GM12801 (cell line): ENCODE data around the gene ACSL1.

Source experiments
- CTCF ChIP-seq: IDR thresholded peaks from one replicate; pipeline ENCODE4 v1.5.1; 2011; ENCODE audit warnings: control low read depth; ENCODE audit not compliant: insufficient read length; ENCODE audit errors: extremely low read depth

Gene ACSL1

GRCh38 chr4:184748251-184748652 is 77.5 kb downstream of the ACSL1 start:
- TF ChIP-seq CTCF: no peak

GRCh38 chr4:184747034-184747830 is 78.5 kb downstream of the ACSL1 start:
- TF ChIP-seq CTCF: no peak

- TF ChIP-seq CTCF: no peak
These were observed 79.7 kb downstream of the ACSL1 start for GRCh38 chr4:184745831-184746795.

- no peak for TF ChIP-seq CTCF
These were observed 81.5 kb downstream of the ACSL1 start for GRCh38 chr4:184744236-184744635.

- no peak for TF ChIP-seq CTCF
These were observed 82.1 kb downstream of the ACSL1 start for GRCh38 chr4:184743650-184744049.

- no peak for TF ChIP-seq CTCF
These were observed 84.8 kb downstream of the ACSL1 start for GRCh38 chr4:184740980-184741391.

GRCh38 chr4:184734758-184735157 is 91.0 kb downstream of the ACSL1 start:
- no peak for TF ChIP-seq CTCF
